ENCODE results near the gene ALDOB.
A peak's percentile ranks its signal among the peaks of the same experiment; 100 is the strongest.
"Not testable (repeated sequence)": the region's sequence is repeated elsewhere in the genome, so short reads cannot be mapped to it uniquely, and the experiment has no call there.

ALDOB gene

DNA sequence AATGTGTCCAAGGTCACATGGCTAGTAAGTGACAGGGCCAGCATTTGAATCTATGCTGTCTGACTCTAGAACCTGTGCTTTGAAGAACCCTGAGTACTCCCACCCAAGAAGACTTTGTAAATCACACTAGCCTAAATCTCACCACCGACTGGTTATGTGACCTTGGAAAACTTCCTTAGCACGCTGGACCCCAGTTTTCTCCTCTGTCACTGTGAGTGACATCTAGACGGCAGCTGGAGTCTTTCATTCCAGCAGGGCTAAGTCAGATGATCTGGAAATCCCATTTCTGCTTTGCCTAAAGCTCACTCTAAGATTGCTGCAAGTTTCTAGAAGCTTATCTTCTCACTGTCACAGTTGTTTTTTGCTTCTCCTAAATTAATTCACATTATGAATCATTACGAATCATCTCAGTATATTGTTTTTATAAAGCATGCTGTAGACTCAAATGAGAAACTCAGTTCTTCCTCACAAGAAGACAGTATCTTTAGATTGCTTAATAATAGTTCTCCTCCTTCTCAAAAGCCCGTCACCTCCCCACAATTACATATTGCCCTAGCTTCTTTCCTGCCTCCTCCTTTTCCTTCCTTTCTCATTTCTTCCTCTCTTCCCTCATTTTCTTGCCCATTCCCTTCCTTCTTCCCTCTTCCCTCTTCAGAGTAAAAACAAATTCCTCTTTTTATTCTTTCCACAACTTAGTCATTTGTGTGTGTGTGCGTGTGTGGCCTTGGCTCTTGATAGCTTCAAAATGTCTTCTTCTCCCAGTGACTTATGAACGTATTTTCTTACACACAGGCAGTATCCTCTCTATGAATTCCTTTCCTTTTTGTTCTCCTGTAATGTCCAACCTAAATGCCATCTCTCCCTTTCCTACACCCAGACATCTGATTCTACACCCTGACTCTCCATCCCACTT is 16.8 kb downstream of the ALDOB start:
- DNase-seq: no peak

DNA sequence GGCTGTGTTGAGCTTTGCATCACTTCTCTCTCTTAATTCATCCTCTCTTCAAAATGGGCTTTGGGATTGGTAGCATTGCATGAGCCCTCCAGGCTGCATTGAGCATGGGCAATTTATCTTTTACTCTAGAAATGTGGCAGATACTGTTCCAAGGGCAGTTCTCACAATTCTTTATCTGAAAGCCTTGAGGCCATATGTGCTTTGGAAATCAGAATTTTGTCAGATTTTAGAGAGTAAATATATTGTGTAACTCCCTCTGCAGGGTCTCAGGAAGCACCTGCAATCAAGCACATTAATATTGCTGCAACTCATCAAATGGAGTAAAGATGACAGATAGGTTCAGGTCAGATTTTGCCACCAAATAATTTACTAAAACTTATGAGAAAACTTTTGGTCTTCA is 17.6 kb downstream of the ALDOB start:
- no peak for DNase-seq

GRCh38 chr9:101417389-101417788 is 18.2 kb downstream of the ALDOB start:
- DNase-seq: no peak

DNA sequence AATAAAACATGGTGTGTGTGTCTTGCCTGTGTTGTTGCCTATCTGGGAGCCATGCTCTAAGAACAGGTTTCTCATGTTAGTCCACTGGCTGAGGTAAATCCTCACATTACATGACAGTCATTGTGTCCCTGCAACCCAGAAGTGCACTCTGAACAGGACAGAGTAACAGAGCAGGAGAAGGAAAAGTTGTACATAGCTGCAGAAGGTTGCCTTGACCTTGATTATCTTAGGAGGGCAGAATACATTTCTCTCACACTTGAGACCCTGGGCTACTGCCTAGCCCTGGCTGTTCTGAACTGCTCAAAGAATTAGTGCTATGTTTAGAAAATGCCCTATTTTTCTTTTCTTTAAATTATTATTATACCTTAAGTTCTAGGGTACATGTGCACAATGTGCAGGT is 20.0 kb downstream of the ALDOB start:
- DNase-seq: no peak

DNA sequence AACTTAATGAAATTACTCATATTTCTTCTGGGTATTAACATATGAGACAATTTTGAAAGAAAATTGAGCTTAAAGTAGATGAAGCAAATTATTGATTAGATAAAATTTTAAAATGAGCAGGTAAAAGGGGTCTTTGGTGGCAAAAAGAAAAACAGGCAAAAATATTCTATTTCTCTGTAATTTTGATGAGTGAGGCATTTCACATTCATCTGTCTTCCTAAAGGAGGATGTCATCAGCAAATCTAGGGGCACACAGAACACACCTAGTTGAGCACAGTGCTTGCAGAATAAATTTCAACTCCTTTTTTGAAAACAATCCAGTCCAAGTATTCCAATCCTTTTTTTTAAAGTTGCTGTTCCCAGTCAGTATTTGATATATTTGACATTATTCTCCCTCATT is 20.7 kb downstream of the ALDOB start:
- no peak for DNase-seq

- no peak for DNase-seq
Observed at GRCh38 chr9:101409079-101409477, 26.5 kb downstream of the ALDOB start.

GRCh38 chr9:101408374-101409078 is 27.0 kb downstream of the ALDOB start:
- no peak for DNase-seq

GRCh38 chr9:101403516-101404285 is 31.9 kb downstream of the ALDOB start:
- DNase-seq: no peak

- peak; percentile 34 for DNase-seq
Observed at GRCh38 chr9:101400120-101400519, 35.5 kb downstream of the ALDOB start.

DNA sequence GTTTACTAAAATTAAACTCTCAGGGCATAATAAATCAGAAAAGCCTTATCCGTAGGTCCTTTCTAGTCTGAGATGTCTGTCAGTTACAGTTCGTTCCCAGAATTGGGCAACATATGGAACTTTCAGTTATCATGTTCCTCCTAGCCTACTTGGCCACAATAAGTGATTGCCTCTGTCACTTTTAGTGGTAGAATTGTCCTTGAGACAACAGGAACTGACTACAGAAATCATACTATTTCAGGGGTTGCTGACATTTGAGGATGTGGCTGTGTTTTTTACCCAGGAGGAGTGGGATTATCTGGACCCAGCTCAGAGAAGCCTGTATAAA is 36.0 kb downstream of the ALDOB start:
- DNase-seq: peak; percentile 43

DNA sequence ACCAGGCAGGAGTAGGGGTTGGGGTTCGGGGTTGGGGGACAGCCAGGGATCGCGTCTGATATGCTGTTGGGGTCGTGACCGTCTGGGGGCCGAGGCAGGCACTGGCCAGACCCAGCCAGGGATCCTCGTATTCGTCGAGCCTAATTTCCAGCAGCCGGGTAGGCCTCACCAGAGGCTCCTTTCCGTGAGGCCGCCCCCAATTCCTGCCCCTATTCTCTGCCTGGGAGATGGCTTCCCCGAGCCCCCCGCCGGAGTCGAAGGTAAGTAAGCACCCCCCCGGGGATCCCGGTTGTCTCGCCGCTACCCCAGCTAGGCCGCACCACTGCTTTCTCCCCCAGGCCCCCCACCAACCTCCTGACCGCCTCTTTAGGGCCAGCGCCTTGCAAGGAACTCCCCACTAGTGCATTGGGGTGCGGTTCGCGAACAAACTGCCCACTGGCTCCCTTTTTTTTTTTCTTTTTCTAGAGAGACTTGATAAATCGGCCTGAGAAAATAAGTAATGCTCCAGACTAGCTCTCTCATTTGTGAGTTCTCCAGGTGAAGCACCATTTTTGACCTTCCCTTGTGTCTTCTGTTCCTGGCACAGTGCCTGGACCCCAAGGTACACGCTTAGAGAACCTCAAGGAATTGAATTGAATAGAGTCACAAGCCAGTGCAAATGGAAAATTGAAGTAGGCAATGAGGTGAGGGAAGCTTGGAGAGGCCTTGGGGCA is 36.5 kb downstream of the ALDOB start:
- peak; percentile 42 for DNase-seq

DNA sequence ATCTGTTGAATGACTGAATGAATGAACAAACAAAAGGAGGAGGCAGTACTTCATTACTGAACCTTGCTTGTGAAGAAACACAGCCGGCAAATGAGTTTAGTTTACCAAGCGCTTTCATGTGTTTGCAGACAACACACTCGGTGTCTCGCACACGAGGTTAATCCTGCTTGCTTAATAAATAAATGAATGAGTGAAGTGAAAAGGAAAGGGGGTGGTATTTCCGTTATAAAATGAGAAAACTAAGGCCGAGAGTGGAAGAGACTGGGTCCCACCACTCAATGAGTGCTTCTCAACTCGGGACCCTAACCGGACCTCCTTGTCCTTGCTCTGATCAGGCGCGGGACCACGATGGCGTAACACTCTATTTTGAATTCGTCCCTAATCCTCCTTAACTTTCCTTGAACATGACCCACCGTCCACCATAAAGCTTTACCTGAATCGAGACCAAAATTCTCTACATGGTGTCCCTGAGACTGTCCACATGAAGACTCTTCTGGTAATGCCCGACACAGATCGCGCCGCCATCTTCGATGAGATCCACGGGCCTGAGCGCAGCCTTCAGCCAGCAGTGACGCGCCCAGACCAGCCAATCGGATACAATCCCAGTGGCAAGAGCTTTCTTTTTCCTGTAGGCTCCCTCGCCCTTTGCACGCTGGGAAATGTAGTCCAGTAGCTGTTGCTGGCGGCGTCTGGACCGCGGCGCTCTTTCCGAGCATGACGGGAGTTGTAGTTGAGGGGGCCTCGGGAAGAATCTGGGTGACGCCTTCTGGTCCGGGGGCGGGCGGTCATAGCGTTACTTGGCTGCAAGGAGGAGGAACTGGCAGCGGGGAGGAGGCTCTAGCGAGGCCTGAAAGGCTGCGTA is 37.3 kb downstream of the ALDOB start, which contains the start of the genes MRPL50 and ZNF189:
MRPL50 (minus strand) TSS at position 551 of the 862 bp plus-strand sequence; CDS start at position 525, 26 bp downstream.
ZNF189 (plus strand) TSS at position 784 of the 862 bp plus-strand sequence. CDS start 306 bp downstream, outside the sequence.
- peak; percentile 99 for DNase-seq

GRCh38 chr9:101397746-101398067 is 37.9 kb downstream of the ALDOB start:
- DNase-seq: no peak

DNA sequence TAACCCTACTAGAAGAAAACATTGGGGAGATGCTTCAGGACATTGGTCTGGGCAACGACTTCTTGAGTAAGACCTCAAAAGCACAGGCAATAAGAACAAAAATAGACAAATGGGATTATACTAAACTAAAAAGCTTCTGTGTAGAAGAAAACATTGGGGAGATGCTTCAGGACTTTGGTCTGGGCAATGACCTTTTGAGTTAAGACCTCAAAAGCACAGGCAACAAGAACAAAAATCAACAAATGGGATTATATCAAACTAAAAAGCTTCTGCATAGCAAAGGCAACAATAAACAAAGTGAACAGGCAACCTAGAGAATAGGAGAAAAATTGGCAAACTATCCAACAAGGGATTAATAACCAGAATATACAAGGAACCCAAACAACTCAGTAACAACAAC is 40.9 kb downstream of the ALDOB start:
- no peak for DNase-seq

- DNase-seq: no peak
Observed at GRCh38 chr9:101393135-101393534, 42.4 kb downstream of the ALDOB start.

GRCh38 chr9:101388507-101388993 is 47.0 kb downstream of the ALDOB start:
- peak; percentile 43 for DNase-seq

- peak; percentile 78 for DNase-seq
Observed at GRCh38 chr9:101387871-101388506, 47.6 kb downstream of the ALDOB start.

DNA sequence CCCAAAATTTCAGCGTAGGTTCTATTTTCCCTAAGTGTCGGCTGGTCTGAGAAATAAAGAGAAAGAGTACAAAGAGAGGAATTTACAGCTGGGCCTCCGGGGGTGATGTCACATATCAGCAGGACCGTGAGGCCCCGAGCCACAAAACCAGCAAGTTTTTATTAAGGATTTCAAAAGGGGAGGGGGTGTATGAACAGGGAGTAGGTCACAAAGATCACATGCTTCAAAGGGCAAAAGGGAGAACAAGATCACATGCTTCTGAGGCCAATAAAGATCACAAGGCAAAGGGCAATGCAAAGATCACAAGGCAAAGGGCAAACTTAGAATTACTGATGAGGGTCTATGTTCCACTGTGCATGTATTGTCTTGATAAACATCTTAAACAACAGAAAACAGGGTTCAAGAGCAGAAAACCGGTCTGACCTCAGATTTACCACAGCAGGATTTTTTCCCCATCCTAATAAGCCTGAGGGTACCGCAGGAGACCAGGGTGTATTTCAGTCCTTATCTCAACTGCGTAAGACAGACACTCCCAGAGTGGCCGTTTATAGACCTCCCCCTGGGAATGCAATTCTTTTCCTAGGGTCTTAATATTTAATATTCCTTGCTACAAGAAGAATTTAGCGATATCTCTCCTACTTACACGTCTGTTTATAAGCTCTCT is 50.6 kb downstream of the ALDOB start, which contains the start of gene BAAT:
BAAT (minus strand) TSS at position 134 of the 664 bp plus-strand sequence. CDS start 13,602 bp downstream, outside the sequence.
- not testable (repeated sequence) for DNase-seq

DNA sequence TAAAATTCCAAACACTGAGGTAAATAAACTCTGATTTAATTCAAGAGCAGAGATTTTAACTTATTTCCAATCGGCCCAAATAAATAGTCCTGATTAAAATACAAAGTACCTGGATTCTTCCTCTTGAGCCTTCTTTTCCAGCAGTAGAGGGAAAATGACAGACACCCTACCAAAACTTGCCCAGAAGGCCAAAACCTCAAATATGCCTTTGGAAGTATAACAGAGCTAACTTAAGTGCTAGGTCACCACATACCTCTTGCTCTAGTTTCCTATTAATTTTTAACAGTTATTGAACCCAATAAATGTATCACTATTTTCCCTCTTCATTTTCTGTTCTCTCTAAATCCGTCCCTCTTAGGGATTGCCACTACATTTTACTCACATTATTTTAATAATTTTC is 52.2 kb downstream of the ALDOB start:
- no peak for DNase-seq

GRCh38 chr9:101381833-101382342 is 53.7 kb downstream of the ALDOB start:
- DNase-seq: no peak
